ENCODE data around the gene GCNT4. TPM values are rescaled to one million over a fixed set of nuclear protein-coding genes. Genes with fewer than 3 reads are reported as not detected.

The GCNT4 gene

Small RNA genes lying within 50 kb of the gene (small RNA-seq; reads per million reads assigned to genes)
- gene AC093259.1 (ENCODE audit: insufficient read depth), result not detected
